IMR-90 (cell line): ENCODE data around the gene MMP8. TPM values are rescaled to one million over a fixed set of nuclear protein-coding genes. Genes with fewer than 3 reads are reported as not detected.

Source experiments
- ATAC-seq: fragments of 200-7000 bp; cut with Tn5 transposase; 2 replicates; pipeline ENCODE4 v1.9.1; 2020; ENCODE audit warnings: low read depth, mild to moderate bottlenecking, moderate library complexity
- BruUV-seq: library from RNA; stranded (reverse); fragments of 400-500 nt; replicated peaks from 2 replicates; lab custom pipeline; 2021; lab: Mats Ljungman, UMichigan
- CTCF ChIA-PET: fragments of 300-600 bp; formaldehyde crosslinking; extraction: SDS; loops from one replicate; lab custom pipeline; 2021; ENCODE audit warnings: antibody characterized with exemption; lab: Yijun Ruan, JAX
- POLR2A ChIA-PET: fragments of 300-600 bp; sonication (Branson Sonifier 250); formaldehyde crosslinking; loops from one replicate; lab custom pipeline; 2022; ENCODE audit warnings: antibody characterized with exemption; ENCODE audit not compliant: unreplicated experiment; lab: Charles Lee
- DNase-seq: peaks from one replicate; pipeline ENCODE4 v3.0.0; 2013
- H2AFZ ChIP-seq: replicated peaks from 2 replicates; pipeline ENCODE3; 2013; ENCODE audit warnings: low read length, mild to moderate bottlenecking; ENCODE audit not compliant: poor library complexity
- H2AK5ac ChIP-seq: 2 replicates; pipeline ENCODE4 v1.6.1; 2013; ENCODE audit warnings: low read depth, low read length, inconsistent platforms
- H2AK9ac ChIP-seq: replicated peaks from 2 replicates; pipeline ENCODE3; 2013; ENCODE audit warnings: mild to moderate bottlenecking, low read depth, low read length, moderate library complexity; ENCODE audit not compliant: poor library complexity
- H2BK120ac ChIP-seq: 2 replicates; pipeline ENCODE4 v1.6.1; 2013; ENCODE audit warnings: low read depth, low read length, inconsistent platforms
- H2BK15ac ChIP-seq: 3 replicates; pipeline ENCODE4 v1.6.1; 2013; ENCODE audit warnings: low read depth, low read length, inconsistent platforms
- H2BK20ac ChIP-seq: 2 replicates; pipeline ENCODE4 v1.6.1; 2013; ENCODE audit warnings: low read depth, mild to moderate bottlenecking, inconsistent platforms, low read length, moderate library complexity
- H2BK5ac ChIP-seq: 2 replicates; pipeline ENCODE4 v1.6.1; 2013; ENCODE audit warnings: mild to moderate bottlenecking, low read depth, low read length, inconsistent platforms; ENCODE audit not compliant: poor library complexity, severe bottlenecking
- H3K14ac ChIP-seq: replicated peaks from 2 replicates; pipeline ENCODE4 v1.6.1; 2013; ENCODE audit warnings: low read depth, low read length, inconsistent platforms
- H3K18ac ChIP-seq: 2 replicates; pipeline ENCODE4 v1.6.1; 2013; ENCODE audit warnings: low read depth, low read length, control low read depth
- H3K23ac ChIP-seq: 2 replicates; pipeline ENCODE4 v1.6.1; 2013; ENCODE audit warnings: low read depth, low read length, inconsistent platforms
- H3K27ac ChIP-seq: 2 replicates; pipeline ENCODE4 v1.5.1; 2013; ENCODE audit warnings: mild to moderate bottlenecking, control low read depth, low read length; ENCODE audit not compliant: insufficient read depth
- H3K27me3 ChIP-seq: 2 replicates; pipeline ENCODE4 v1.6.1; 2013; ENCODE audit warnings: low read length; ENCODE audit not compliant: control insufficient read depth, insufficient read depth
- H3K36me3 ChIP-seq: 2 replicates; pipeline ENCODE4 v1.6.1; 2013; ENCODE audit warnings: low read length, mixed read lengths; ENCODE audit not compliant: control insufficient read depth, insufficient read depth
- H3K4ac ChIP-seq: 2 replicates; pipeline ENCODE4 v1.6.1; 2013; ENCODE audit warnings: low read depth, low read length, inconsistent platforms
- H3K4me1 ChIP-seq: 2 replicates; pipeline ENCODE4 v1.6.1; 2013; ENCODE audit warnings: low read length, mixed read lengths; ENCODE audit not compliant: control insufficient read depth, insufficient read depth
- H3K4me2 ChIP-seq: 2 replicates; pipeline ENCODE4 v1.6.1; 2013; ENCODE audit warnings: low read depth, mild to moderate bottlenecking, control low read depth, low read length, moderate library complexity
- H3K4me3 ChIP-seq: 2 replicates; pipeline ENCODE4 v1.5.1; 2013; ENCODE audit warnings: low read depth, mild to moderate bottlenecking, control low read depth, low read length, moderate library complexity; ENCODE audit not compliant: insufficient read depth
- H3K56ac ChIP-seq: 2 replicates; pipeline ENCODE4 v1.6.1; 2013; ENCODE audit warnings: low read length, inconsistent platforms; ENCODE audit not compliant: insufficient read depth; ENCODE audit errors: extremely low read depth
- H3K79me1 ChIP-seq, 2 experiments: 2 replicates each; pipeline ENCODE4 v1.6.1; 2013; ENCODE audit warnings: low read length in 2 of 2, inconsistent platforms in 1 of 2, low read depth in 1 of 2
- H3K9ac ChIP-seq: 2 replicates; pipeline ENCODE4 v1.6.1; 2013; ENCODE audit warnings: low read depth, low read length, control low read depth
- H3K9me1 ChIP-seq: 2 replicates; pipeline ENCODE4 v1.6.1; 2013; ENCODE audit warnings: low read length, inconsistent platforms; ENCODE audit not compliant: insufficient read depth
- H3K9me3 ChIP-seq: 2 replicates; pipeline ENCODE4 v1.6.1; 2013; ENCODE audit warnings: low read length; ENCODE audit not compliant: control insufficient read depth, insufficient read depth
- H4K20me1 ChIP-seq: 2 replicates; pipeline ENCODE4 v1.6.1; 2013; ENCODE audit warnings: low read length, inconsistent platforms; ENCODE audit not compliant: insufficient read depth
- H4K5ac ChIP-seq: 2 replicates; pipeline ENCODE4 v1.6.1; 2013; ENCODE audit warnings: mild to moderate bottlenecking, low read depth, low read length, control low read depth
- H4K8ac ChIP-seq, 2 experiments: 2 replicates each; pipeline ENCODE4 v1.6.1; 2013; ENCODE audit warnings: low read depth in 2 of 2, low read length in 2 of 2, control low read depth in 1 of 2, inconsistent platforms in 1 of 2
- H4K91ac ChIP-seq: 2 replicates; pipeline ENCODE4 v1.6.1; 2013; ENCODE audit warnings: low read depth, low read length, inconsistent platforms; ENCODE audit not compliant: insufficient read depth
- BHLHE40 ChIP-seq: fragments of 150-350 bp; IDR thresholded peaks from 2 replicates; pipeline ENCODE4 v1.6.1; 2016; ENCODE audit warnings: mild to moderate bottlenecking, low read depth, low read length
- CEBPB ChIP-seq: IDR thresholded peaks from 2 replicates; pipeline ENCODE4 v1.6.1; 2012; ENCODE audit warnings: low read depth, low read length, improper control_type of control experiment
- CHD1 ChIP-seq: IDR thresholded peaks from 2 replicates; pipeline ENCODE4 v1.6.1; 2012; ENCODE audit warnings: low read depth, low read length, improper control_type of control experiment
- CTCF ChIP-seq: conservative IDR thresholded peaks from 2 replicates; pipeline ENCODE4 v1.5.1; 2012; ENCODE audit warnings: mild to moderate bottlenecking, low read depth, low read length, improper control_type of control experiment
- MAFK ChIP-seq: IDR thresholded peaks from 2 replicates; pipeline ENCODE4 v1.6.1; 2012; ENCODE audit warnings: low read depth, low read length, improper control_type of control experiment
- MAZ ChIP-seq: IDR thresholded peaks from 2 replicates; pipeline ENCODE4 v1.6.1; 2012; ENCODE audit warnings: low read depth, mild to moderate bottlenecking, low read length, improper control_type of control experiment, moderate library complexity, borderline replicate concordance
- MXI1 ChIP-seq: IDR thresholded peaks from 2 replicates; pipeline ENCODE4 v1.6.1; 2012; ENCODE audit warnings: low read depth, mild to moderate bottlenecking, low read length, moderate library complexity, borderline replicate concordance
- NFE2L2 ChIP-seq: fragments of 150-350 bp; IDR thresholded peaks from 2 replicates; pipeline ENCODE4 v1.6.1; 2016; ENCODE audit warnings: low read depth, mild to moderate bottlenecking, low read length
- POLR2A ChIP-seq: IDR thresholded peaks from 2 replicates; pipeline ENCODE4 v1.6.1; 2012; ENCODE audit warnings: mild to moderate bottlenecking, low read depth, low read length
- RAD21 ChIP-seq: IDR thresholded peaks from 2 replicates; pipeline ENCODE4 v1.6.1; 2012; ENCODE audit warnings: low read length, improper control_type of control experiment
- RCOR1 ChIP-seq: IDR thresholded peaks from 2 replicates; pipeline ENCODE4 v1.6.1; 2012; ENCODE audit warnings: mild to moderate bottlenecking, low read length, improper control_type of control experiment; ENCODE audit not compliant: insufficient replicate concordance
- USF2 ChIP-seq: fragments of 150-350 bp; IDR thresholded peaks from 2 replicates; pipeline ENCODE4 v1.6.1; 2017; ENCODE audit warnings: mild to moderate bottlenecking, antibody characterized with exemption, low read length, low read depth
- WGBS, 2 experiments: methylation state at CpG; one replicate each; pipeline versions ENCODE4 v1.1.5 to v1.1.7; 2013; ENCODE audit warnings: missing lambda C conversion rate in 2 of 2; ENCODE audit not compliant: insufficient read length in 1 of 2; ENCODE audit errors: extremely low coverage in 2 of 2; 5-methylcytosine and 5-hydroxymethylcytosine counted together
- dilution Hi-C: fragments of 300-500 bp; cut with HindIII; formaldehyde crosslinking; loops from one replicate; pipeline ENCODE4 v1.14.3; 2018; ENCODE audit warnings: low sequenced_read_pairs; ENCODE audit not compliant: unreplicated experiment
- in situ Hi-C: fragments of 300-500 bp; cut with MboI; formaldehyde crosslinking; loops from 3 replicates; pipeline ENCODE4 v1.14.3; 2019; ENCODE audit warnings: low sequenced_read_pairs, inconsistent platforms, mixed read lengths
- intact Hi-C: fragments of 100-400 bp; cut with micrococcal nuclease; formaldehyde crosslinking; loops from 2 replicates; pipeline ENCODE4 v1.10.0; 2022
- polyA plus RNA-seq, 3 experiments: library from polyadenylated mRNA; depleted of rRNA; stranded (reverse); fragments of >200 nt; gene quantifications; 2 replicates each; pipeline ENCODE4 v1.2.3, GENCODE V29; 2012; ENCODE audit warnings: low replicate concordance in 1 of 3
- total RNA-seq: library from RNA; depleted of rRNA; stranded (reverse); fragments of >200 nt; gene quantifications from 2 replicates; pipeline ENCODE4 v1.2.3, GENCODE V29; 2012
- TF ChIP-seq, protein P1 (sequence below): fragments of 150-350 bp; IDR thresholded peaks from 2 replicates; pipeline ENCODE4 v1.6.1; 2016; ENCODE audit warnings: low read depth, mild to moderate bottlenecking, low read length, moderate library complexity, borderline replicate concordance

The MMP8 gene
- total and polyA plus RNA-seq, 2 of the 4 experiments (the other 2 are of a cell fraction), result 0.05 to 0.18 TPM

DNA sequence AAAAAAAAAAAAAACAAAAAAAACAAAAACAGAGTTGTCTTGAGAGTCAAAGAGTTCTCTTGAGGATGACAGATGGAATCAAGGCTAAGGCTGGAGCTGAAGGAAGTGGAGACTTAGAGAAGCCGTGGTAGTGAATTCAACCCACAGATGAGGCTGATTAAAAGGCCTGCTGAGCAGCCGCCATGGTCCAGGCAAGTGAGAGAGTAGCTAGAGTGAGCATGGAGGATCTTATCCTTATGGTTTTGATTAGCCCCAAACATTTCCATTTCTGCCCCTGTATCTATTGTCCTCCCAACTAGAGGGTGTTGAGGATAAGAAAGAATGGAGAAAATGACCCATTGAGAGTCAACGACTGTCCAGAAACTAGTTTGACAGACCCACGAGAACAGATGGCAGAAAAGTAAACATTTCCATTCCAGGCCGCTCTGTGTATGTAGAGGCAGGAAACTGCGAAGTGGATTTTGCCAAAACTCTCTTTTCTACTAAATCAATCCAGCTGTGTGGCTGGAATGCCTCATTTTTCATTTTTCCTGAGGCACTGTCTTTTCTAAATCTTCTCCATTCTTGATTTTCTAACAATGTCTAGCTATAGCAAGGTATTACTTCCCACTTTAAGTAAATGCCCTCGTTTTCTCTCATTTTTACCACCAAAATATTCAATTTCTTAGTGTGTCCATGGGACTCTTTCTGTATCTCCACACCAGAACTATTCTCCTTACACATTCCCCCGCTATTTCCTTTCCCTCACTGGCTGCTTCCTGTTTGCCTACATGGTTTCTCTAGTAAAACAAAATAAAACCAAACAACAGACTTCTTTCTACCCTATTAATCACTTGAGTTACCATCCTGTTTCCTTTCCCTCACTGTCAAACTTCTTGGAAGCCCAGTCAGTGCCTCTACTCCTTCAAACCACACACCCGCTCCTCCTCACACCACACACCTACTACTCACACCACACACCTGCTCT is 5.4 kb upstream of the MMP8 start:
- Histone ChIP-seq H2BK20ac (peak overlapping the region; percentile 85), H3K56ac (no peak overlapping the region), H3K27ac (peak overlapping the region; percentile 64; the same call in 1 of the 2 replicates), H2AFZ (peak overlapping the region; percentile 54), H3K14ac (peak overlapping the region; percentile 87), H4K91ac (peak overlapping the region; percentile 25), H2AK9ac (no peak overlapping the region), H2AK5ac (peak overlapping the region; percentile 100), H3K9me1 (peaks cover 7% of the 10 kb centered on the region), H3K9ac (no peak overlapping the region), H4K20me1 (no peaks in the 10 kb centered on the region), H3K27me3 (peaks cover 11% of the 10 kb centered on the region), H2BK15ac (peak overlapping the region; percentile 98; the same call in 1 of the 3 replicates), H3K79me1 (no peaks in the 10 kb centered on the region), H3K4me3 (no peak overlapping the region), H3K4ac (peak overlapping the region; percentile 90), H3K36me3 (no peaks in the 10 kb centered on the region), H4K5ac (no peak overlapping the region), H2BK5ac (peak overlapping the region; percentile 74), H3K4me1 (peaks cover 14% of the 10 kb centered on the region), H4K8ac (peak overlapping the region in 1 of 2 experiments; percentile 69; a peak in 3 of 4 replicates), H2BK120ac (peak overlapping the region; percentile 87), H3K18ac (peak overlapping the region; percentile 76; the same call in 1 of the 2 replicates), H3K9me3 (no peaks in the 10 kb centered on the region), H3K23ac (peak overlapping the region; percentile 68; the same call in 1 of the 2 replicates), H3K4me2 (peak overlapping the region; percentile 11; the same call in 1 of the 2 replicates)
- in situ Hi-C loops (no loop called here), dilution Hi-C loops (no loop called here), intact Hi-C loops (no loop called here)
- DNase-seq (peak; percentile 57), ATAC-seq (peak; percentile 35; the same call in 1 of the 2 replicates)
- WGBS, 2 experiments, result 64% methylated on average over 3 of the region's 9 CpGs; no CpG with 5 or more reads in 1 of the 2 experiments
- ChIA-PET CTCF (no interaction called here), POLR2A (no interaction called here)
- no TSS peak for BruUV-seq
- no peak for TF ChIP-seq CEBPB
- TF ChIP-seq USF2, result no peak
- no peak for TF ChIP-seq CTCF
- no peak for TF ChIP-seq POLR2A
- no peak for TF ChIP-seq MAZ
- TF ChIP-seq RAD21, result no peak
- no peak for TF ChIP-seq MAFK
- TF ChIP-seq CHD1, result no peak
- TF ChIP-seq BHLHE40, result no peak
- TF ChIP-seq MXI1, result no peak
- TF ChIP-seq, protein P1, sequence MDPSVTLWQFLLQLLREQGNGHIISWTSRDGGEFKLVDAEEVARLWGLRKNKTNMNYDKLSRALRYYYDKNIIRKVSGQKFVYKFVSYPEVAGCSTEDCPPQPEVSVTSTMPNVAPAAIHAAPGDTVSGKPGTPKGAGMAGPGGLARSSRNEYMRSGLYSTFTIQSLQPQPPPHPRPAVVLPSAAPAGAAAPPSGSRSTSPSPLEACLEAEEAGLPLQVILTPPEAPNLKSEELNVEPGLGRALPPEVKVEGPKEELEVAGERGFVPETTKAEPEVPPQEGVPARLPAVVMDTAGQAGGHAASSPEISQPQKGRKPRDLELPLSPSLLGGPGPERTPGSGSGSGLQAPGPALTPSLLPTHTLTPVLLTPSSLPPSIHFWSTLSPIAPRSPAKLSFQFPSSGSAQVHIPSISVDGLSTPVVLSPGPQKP, result no peak
- no peak for TF ChIP-seq NFE2L2
- TF ChIP-seq RCOR1, result no peak
